Posterior vena cava (tissue), 2 donors: Measurements from ENCODE around the gene EEF1AKMT4. TPM values are rescaled to one million over a fixed set of nuclear protein-coding genes. Genes with fewer than 3 reads are reported as not detected.
A peak's percentile ranks its signal among the peaks of the same experiment; 100 is the strongest.
"Not testable (repeated sequence)": the region's sequence is repeated elsewhere in the genome, so short reads cannot be mapped to it uniquely, and the experiment has no call there.

Experiments
- DNase-seq: peaks from one replicate; pipeline ENCODE4 v3.0.0-alpha.2; 2020; ENCODE audit warnings: low spot score
- intact Hi-C, 2 donors: fragments of 100-400 bp; cut with DNase I; formaldehyde crosslinking; loops; one replicate each; pipeline versions ENCODE4 v1.14.1 to v1.14.2; 2022 to 2023
- total RNA-seq, 2 donors: library from RNA; stranded (reverse); fragmentation: NEBNext Ultra II Directional; extraction: Animal tissue kit (Norgen Biotek cat#: 25700); gene quantifications; one replicate each; pipeline ENCODE4 v1.2.1, GENCODE V29; 2021
- donor health status: DM: yes; HTN: yes; CAD: no.
- donor health status: DM: yes; HTN: yes; CAD: no.

Gene EEF1AKMT4
- total RNA-seq, 2 donors from 2014 or later = 1.3 to 2.5 TPM

GRCh38 chr3:184255291-184256039, 6.0 kb downstream of the EEF1AKMT4 start:
- intact Hi-C loops = no loop called here

GRCh38 chr3:184257083-184257915, 7.8 kb downstream of the EEF1AKMT4 start:
- intact Hi-C loops = no loop called here
- peak; percentile 31 for DNase-seq

More at GRCh38 chr3:184255291-184256039, 6.0 kb downstream of the EEF1AKMT4 start:
- peak; percentile 30 for DNase-seq

GRCh38 chr3:184258926-184259325, 9.5 kb downstream of the EEF1AKMT4 start:
- DNase-seq = peak; percentile 62
- intact Hi-C loops = no loop called here

- peak; percentile 76 for DNase-seq
- intact Hi-C loops = no loop called here
These were observed 10.0 kb downstream of the EEF1AKMT4 start for GRCh38 chr3:184259396-184259877.

- peak; percentile 83 for DNase-seq
- intact Hi-C loops = no loop called here
These were observed 10.6 kb downstream of the EEF1AKMT4 start for GRCh38 chr3:184259878-184260723.

- DNase-seq = peak; percentile 79
- intact Hi-C loops = no loop called here
These were observed 11.3 kb downstream of the EEF1AKMT4 start for GRCh38 chr3:184260724-184261269.

GRCh38 chr3:184261270-184261853, 11.9 kb downstream of the EEF1AKMT4 start, which contains the start of gene CAMK2N2:
TSS of gene CAMK2N2 (minus strand) at chr3:184261553. CDS start at chr3:184261285, 268 bp downstream.
- intact Hi-C loops = no loop called here
- peak; percentile 83 for DNase-seq

- intact Hi-C loops = no loop called here
- peak; percentile 76 for DNase-seq
These were observed 12.6 kb downstream of the EEF1AKMT4 start for GRCh38 chr3:184261854-184262763.

GRCh38 chr3:184262764-184263179, 13.3 kb downstream of the EEF1AKMT4 start:
- intact Hi-C loops = no loop called here
- peak; percentile 66 for DNase-seq

- DNase-seq, intact Hi-C loops: not testable (repeated sequence)
These were observed 17.8 kb downstream of the EEF1AKMT4 start for GRCh38 chr3:184267249-184267648.

- intact Hi-C loops = loop anchor here in 1 of 2 donors (5.0 kb wide), 1 partner anchor 1690 kb away; no protein-coding TSS in a partner anchor
These were observed 22.8 kb downstream of the EEF1AKMT4 start for GRCh38 chr3:184272269-184272668.

GRCh38 chr3:184275381-184275701, 25.9 kb downstream of the EEF1AKMT4 start:
- intact Hi-C loops = no loop called here
- peak; percentile 60 for DNase-seq

More at GRCh38 chr3:184272269-184272668, 22.8 kb downstream of the EEF1AKMT4 start:
- DNase-seq = no peak

- no peak for DNase-seq
- intact Hi-C loops = no loop called here
These were observed 26.8 kb downstream of the EEF1AKMT4 start, which contains the start of gene ECE2 for GRCh38 chr3:184275961-184276910. TSS of gene ECE2 (plus strand) at chr3:184276022. CDS start at chr3:184276154, 132 bp downstream.

- no peak for DNase-seq
- intact Hi-C loops = no loop called here
These were observed 27.9 kb downstream of the EEF1AKMT4 start for GRCh38 chr3:184277366-184277765.

- intact Hi-C loops = no loop called here
- no peak for DNase-seq
These were observed 33.5 kb downstream of the EEF1AKMT4 start for GRCh38 chr3:184282941-184283340.

GRCh38 chr3:184283681-184284080, 34.2 kb downstream of the EEF1AKMT4 start:
- intact Hi-C loops = no loop called here
- DNase-seq = no peak
